ENCODE measurements around the gene OR10AD1.

The OR10AD1 gene

GRCh38 chr12:48192861-48193260 lies 10.2 kb downstream of the OR10AD1 start:
- in situ Hi-C loops (cut with HindIII; ENCODE audit: low sequenced_read_pairs), result no loop called here

DNA sequence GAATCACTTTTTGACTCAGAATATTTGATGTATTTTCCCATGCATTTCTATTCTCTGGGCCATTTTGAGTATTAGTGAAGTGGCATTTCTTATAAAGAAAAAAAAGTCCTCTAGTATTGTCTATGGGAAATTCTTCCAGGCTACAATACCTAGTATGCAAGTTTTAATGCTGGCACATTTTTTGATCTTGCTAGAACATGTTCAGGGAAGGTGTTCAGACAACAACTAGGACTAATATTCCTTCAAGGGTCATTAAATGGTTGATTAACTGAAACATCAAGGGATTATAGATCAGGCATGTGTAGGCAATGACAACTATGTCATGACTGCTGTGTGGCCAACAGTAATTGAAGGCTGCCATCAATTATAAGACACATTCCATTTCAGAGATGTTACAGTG lies 12.0 kb downstream of the OR10AD1 start:
- in situ Hi-C loops (cut with HindIII; ENCODE audit: low sequenced_read_pairs), result no loop called here

DNA sequence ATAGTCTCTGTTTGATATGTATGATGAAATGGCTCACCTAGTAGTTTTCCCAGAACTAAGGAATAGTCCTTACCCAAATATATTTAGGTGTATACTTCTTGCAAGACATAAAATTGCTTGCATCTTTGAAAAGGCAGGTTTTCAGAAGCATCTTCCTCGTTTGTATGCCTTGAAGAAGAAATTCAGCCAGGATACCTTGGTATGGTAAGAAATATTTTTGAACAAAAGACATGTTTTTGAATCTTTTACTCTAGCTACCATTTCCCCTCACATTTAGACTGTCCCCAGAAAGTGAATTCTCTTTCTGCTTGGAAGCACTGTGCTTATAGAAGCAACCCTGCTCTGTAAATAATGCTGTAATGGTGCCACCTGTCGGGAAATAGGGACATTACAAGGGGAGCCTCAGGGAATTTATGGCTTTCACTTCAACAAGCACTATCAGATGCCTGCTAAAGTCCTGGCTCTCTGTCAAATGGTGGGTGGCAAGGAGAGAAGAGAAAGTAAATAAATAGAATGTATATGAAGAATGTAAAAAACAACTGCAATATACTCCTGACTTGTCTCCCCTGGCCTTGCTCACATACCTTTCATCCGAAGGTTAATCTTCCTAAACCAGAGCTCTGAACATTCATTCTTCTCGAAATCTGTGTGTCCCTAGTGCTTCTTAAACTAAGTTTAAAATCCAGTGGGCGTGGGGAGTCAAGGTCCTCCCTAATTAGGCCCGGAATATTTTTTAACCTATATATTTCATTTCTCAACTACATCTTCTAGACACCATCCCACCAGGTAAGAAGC lies 13.6 kb downstream of the OR10AD1 start:
- in situ Hi-C loops (cut with HindIII; ENCODE audit: low sequenced_read_pairs), result no loop called here

DNA sequence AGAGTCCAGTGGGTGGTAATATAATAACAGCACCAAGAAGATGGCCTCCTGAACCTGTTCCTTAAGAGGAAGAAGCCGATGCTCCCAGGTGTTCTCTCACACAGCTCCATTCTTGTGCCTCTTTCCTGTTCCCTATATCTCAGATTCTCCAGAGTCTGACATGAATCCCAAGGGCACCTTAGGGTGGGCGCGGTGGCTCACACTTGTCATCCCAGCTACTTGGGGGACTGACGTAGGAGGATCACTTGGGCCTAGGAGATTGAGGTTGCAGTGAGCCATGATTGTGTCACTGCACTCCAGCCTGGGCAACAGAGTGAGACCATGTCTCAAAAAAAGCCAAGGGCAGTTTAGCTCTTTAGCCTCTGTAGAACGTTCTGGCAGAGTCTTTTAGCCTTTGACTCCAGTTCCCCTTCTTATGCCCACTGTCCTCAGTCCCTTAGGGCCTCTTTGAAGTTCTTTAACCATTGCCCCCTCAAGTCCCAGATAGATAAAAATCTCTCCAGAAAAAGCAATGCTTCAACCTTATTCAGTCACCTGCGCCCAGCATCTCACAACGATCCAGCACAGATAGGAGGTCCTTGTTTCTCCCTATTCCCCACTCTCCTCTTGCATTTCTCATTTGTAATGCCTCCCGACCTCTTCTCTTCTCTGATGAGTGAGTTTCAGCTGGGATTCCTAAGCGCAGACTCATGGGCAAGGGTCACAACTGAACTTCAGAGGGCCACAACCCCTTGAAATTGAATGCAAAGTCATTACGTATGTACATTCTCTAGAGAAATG lies 15.0 kb downstream of the OR10AD1 start:
- in situ Hi-C loops (cut with HindIII; ENCODE audit: low sequenced_read_pairs), result no loop called here

- in situ Hi-C loops (cut with HindIII; ENCODE audit: low sequenced_read_pairs), result no loop called here
Measured at GRCh38 chr12:48185181-48185919, 17.7 kb downstream of the OR10AD1 start.

- in situ Hi-C loops (cut with HindIII; ENCODE audit: low sequenced_read_pairs), result no loop called here
Measured at GRCh38 chr12:48184549-48184922, 18.6 kb downstream of the OR10AD1 start.

DNA sequence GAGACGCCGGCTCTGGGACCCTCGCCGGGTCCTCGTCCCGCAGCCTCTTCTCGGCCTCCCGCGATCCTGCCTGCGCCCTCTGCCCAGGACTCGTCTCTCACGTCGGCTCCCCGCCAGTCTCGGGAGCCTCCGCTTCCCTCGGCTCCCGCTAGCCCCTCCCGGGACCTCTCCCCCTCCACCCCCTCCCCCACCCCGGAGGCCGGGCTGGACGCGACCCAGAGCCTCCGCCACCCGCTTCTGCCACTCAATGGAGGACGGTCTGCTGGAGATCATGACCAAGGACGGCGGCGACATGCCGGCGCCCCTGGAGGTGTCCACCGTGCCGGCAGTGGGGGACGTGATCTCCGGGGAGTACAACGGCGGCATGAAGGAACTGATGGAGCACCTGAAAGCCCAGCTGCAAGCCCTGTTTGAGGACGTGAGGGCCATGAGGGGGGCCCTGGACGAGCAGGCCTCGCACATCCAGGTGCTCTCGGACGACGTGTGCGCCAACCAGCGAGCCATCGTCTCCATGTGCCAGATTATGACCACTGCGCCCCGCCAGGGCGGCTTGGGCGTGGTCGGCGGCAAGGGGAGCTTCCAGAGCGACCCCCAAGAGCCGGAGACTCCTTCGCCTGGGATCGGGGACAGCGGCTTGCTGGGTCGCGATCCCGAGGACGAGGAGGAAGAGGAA lies 19.1 kb downstream of the OR10AD1 start:
- in situ Hi-C loops (cut with HindIII; ENCODE audit: low sequenced_read_pairs), result no loop called here

DNA sequence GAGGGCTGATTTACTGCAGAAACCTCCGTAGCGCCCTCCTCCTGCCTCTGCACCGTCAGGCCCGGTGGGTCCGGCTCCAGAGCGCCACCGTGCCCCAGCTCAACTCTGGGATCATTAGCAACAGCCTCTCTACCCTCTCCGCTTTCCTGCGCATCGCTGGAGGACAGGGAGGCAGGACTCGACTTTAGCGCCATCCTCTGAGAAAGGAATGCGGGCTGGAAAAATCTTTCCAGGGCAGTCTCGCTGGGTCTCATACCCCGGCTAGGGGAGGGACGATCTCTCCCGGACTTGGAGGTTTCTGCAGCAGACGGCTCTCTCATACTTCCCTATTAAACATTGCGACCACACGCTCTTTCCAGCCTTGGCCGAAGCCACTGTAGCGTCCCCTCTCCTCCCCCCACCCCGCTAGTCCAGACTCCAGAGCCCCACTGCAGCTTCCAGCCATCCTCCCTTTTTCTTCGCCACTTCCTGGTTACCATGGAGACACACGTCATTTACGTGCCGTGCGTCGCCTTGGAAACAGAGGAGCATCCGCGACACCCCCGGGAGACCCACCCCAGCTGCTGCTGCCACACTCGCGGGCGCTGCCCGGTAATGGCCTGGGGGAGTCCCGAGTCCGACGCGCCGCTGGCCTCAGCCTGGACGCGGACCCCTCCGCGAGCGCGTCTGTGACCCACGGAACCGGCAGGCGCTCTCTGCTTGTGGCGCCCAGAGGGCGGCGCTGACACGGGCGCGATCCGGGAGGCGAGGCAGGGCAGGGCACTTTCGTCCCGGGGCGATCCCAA lies 19.8 kb downstream of the OR10AD1 start, which contains the start of gene CCDC184:
CCDC184 (plus strand) TSS at position 554 of the 785 bp plus-strand sequence. CDS start 479 bp downstream, outside the sequence.
- in situ Hi-C loops (cut with HindIII; ENCODE audit: low sequenced_read_pairs), result no loop called here

- in situ Hi-C loops (cut with HindIII; ENCODE audit: low sequenced_read_pairs), result no loop called here
Measured at GRCh38 chr12:48182631-48183030, 20.5 kb downstream of the OR10AD1 start.

- in situ Hi-C loops (cut with HindIII; ENCODE audit: low sequenced_read_pairs), result no loop called here
Measured at GRCh38 chr12:48180857-48181495, 22.1 kb downstream of the OR10AD1 start.

DNA sequence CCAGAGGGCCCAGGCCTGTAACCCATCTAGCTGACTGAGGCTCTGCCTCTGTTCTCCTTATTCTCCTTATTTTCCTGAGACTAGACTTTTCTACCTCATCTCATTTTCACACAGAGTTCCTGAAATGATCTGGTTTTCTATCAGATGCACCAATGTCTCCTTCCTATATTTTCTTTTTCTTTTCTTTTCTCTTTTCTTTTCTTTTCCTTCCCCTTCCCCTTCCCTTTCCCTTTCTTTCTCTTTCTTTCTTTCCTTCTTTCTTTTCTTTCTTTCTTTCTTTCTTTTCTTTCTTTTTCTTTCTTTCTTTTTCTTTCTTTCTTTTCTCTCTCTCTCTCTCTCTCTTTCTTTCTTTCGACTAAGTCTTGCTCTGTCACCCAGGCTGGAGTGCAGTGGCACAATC lies 22.7 kb downstream of the OR10AD1 start:
- in situ Hi-C loops (cut with HindIII; ENCODE audit: low sequenced_read_pairs), result no loop called here

- in situ Hi-C loops (cut with HindIII; ENCODE audit: low sequenced_read_pairs), result no loop called here
Measured at GRCh38 chr12:48179466-48179865, 23.6 kb downstream of the OR10AD1 start.

- in situ Hi-C loops (cut with HindIII; ENCODE audit: low sequenced_read_pairs), result no loop called here
Measured at GRCh38 chr12:48177982-48178381, 25.1 kb downstream of the OR10AD1 start.

DNA sequence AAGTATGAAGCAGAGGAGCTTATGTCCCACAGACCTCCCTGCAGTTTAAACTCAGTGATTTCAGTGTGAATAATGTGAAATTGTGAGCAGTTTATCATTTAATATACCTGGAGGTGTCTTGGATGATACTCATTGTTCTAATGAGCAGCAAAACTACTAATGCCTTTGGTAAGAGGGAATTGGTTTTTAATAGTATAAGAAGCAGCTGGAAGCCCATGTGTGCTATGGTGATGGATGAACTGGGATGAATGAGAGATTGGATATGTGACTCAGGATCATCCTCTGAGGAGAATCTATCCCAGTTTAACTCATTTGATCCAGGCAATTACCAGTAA lies 26.7 kb downstream of the OR10AD1 start:
- in situ Hi-C loops (cut with HindIII; ENCODE audit: low sequenced_read_pairs), result no loop called here

DNA sequence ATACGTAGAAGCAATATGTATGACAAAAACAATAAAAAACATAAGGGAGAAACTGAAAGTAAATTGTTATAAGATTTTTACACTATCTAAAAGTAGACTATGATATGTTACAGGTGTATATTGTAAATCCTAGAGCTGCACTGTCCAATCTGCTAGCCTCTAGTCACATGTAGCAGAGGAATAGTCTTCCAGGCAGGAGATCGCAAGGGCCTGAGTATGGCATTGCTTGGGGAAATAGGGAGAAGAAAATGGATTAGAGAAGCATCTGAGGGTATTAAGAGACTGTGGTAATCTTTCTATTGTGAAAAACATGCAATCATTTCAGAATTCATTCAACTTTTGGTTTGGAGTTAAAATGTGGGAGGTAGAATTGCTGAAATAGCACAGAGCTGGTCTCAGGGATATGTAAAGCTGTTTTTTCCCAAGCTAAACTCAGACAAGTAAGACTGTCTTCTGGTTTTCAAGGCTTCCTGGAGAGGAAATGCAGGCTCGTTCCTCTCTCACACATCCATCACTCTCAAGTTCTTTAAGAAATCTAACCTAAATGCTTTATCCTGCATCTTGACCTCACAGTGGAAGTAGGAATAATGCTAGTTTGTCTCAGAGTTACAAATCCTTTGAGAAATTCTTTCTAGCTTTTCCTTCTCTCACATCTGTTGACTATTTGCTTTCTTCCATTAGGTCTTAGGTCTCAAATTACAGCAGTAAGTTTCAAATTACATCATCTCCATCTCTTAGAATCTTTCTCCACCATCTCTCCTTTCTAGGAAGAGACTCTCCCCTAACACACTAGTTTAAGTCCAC lies 27.3 kb downstream of the OR10AD1 start:
- in situ Hi-C loops (cut with HindIII; ENCODE audit: low sequenced_read_pairs), result no loop called here

DNA sequence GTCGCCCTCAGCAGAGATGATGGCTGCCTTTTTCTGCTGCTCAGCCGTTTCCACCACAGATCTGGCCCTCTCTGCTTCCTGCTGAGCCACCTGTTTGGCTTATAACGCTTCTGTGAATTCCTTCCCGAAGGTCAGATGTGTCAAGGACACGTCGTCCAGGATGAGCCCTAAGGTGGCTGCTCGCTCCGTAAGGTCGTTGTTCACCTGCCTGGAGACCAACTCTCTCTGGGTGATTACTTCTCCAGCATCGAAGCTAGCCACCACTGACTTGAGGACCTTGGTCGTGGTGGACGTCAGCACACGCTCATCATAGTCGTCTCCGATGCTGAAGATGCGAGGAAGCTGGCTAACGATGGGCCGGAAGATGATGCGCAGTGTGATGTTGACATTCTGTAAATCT lies 34.1 kb downstream of the OR10AD1 start:
- in situ Hi-C loops (cut with HindIII; ENCODE audit: low sequenced_read_pairs), result no loop called here

GRCh38 chr12:48165089-48165981 lies 37.8 kb downstream of the OR10AD1 start:
- in situ Hi-C loops (cut with HindIII; ENCODE audit: low sequenced_read_pairs), result no loop called here

GRCh38 chr12:48164451-48164850 lies 38.6 kb downstream of the OR10AD1 start:
- in situ Hi-C loops (cut with HindIII; ENCODE audit: low sequenced_read_pairs), result no loop called here

Data from endothelial cell of hepatic sinusoid (primary cell).